ENCODE results near the gene TRAPPC2B. TPM values are rescaled to one million over a fixed set of nuclear protein-coding genes. Genes with fewer than 3 reads are reported as not detected.

TRAPPC2B gene
- total and polyA plus RNA-seq, 2 of the 13 experiments (the other 11 are each of a cell fraction or from before 2014, with no cell fraction given), result 13.3 to 17.7 TPM

DNA sequence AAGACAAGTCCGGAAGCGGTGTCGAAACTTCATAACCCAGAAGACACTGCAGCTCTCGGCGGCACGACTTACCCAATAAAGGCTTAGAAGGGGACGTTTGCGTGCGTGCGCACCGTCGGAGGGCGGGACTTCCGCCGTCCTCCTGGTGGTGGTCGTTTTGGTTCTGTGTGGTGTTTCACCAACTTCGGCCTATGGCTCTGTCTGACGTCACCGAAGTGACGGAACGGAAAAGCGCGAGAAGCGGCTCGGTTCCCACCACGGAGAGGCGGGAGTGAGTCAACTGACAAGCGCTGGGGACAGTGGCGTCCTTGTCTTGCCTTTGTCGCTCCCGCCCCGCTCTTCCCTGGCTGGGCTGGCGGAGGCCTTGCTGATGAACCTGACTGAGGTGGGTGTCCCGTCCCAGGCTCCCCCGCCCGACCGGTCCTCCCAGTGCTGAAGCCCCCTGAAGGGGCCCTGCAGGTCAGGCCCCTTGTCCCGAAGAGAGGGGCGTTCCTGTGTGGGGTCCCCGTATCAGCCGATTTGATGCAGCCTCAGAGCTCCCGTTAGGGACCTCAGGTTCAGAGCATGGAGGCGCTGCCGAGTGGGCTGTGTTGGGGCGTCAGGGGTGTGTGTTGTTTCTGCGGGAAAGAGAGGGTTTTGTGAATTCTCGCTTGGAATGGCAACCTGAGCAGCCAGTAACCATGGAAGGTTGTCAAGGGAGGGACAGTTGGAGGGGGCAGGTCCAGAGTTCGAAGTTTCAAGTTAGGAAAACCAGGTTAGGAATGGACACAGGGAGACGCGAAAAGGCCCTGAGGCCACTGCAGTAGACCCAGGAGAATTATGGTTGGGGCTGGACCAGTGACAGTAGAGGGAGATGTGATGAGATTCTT is 26.6 kb downstream of the TRAPPC2B start, which contains the start of gene ZNF548 (continued):
- TF ChIP-seq, protein P1, sequence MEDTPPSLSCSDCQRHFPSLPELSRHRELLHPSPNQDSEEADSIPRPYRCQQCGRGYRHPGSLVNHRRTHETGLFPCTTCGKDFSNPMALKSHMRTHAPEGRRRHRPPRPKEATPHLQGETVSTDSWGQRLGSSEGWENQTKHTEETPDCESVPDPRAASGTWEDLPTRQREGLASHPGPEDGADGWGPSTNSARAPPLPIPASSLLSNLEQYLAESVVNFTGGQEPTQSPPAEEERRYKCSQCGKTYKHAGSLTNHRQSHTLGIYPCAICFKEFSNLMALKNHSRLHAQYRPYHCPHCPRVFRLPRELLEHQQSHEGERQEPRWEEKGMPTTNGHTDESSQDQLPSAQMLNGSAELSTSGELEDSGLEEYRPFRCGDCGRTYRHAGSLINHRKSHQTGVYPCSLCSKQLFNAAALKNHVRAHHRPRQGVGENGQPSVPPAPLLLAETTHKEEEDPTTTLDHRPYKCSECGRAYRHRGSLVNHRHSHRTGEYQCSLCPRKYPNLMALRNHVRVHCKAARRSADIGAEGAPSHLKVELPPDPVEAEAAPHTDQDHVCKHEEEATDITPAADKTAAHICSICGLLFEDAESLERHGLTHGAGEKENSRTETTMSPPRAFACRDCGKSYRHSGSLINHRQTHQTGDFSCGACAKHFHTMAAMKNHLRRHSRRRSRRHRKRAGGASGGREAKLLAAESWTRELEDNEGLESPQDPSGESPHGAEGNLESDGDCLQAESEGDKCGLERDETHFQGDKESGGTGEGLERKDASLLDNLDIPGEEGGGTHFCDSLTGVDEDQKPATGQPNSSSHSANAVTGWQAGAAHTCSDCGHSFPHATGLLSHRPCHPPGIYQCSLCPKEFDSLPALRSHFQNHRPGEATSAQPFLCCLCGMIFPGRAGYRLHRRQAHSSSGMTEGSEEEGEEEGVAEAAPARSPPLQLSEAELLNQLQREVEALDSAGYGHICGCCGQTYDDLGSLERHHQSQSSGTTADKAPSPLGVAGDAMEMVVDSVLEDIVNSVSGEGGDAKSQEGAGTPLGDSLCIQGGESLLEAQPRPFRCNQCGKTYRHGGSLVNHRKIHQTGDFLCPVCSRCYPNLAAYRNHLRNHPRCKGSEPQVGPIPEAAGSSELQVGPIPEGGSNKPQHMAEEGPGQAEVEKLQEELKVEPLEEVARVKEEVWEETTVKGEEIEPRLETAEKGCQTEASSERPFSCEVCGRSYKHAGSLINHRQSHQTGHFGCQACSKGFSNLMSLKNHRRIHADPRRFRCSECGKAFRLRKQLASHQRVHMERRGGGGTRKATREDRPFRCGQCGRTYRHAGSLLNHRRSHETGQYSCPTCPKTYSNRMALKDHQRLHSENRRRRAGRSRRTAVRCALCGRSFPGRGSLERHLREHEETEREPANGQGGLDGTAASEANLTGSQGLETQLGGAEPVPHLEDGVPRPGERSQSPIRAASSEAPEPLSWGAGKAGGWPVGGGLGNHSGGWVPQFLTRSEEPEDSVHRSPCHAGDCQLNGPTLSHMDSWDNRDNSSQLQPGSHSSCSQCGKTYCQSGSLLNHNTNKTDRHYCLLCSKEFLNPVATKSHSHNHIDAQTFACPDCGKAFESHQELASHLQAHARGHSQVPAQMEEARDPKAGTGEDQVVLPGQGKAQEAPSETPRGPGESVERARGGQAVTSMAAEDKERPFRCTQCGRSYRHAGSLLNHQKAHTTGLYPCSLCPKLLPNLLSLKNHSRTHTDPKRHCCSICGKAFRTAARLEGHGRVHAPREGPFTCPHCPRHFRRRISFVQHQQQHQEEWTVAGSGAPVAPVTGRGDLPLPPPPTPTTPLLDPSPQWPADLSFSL (CRISPR knock-in tag; IDR thresholded peaks at IDR 0.05), result no peak
- TF ChIP-seq ZNF616 (CRISPR knock-in tag; IDR thresholded peaks at IDR 0.05; ENCODE audit: low read depth) (no peak), ZSCAN25 (CRISPR knock-in tag; IDR thresholded peaks at IDR 0.05) (no peak), ZNF292 (CRISPR knock-in tag; IDR thresholded peaks at IDR 0.05; ENCODE audit: borderline replicate concordance, low read depth) (peak; percentile 56; the same call in 1 of the 2 replicates), SOX5 (CRISPR knock-in tag; IDR thresholded peaks at IDR 0.05; ENCODE audit: borderline replicate concordance) (peak; percentile 10; the same call in 1 of the 2 replicates), ZKSCAN5 (CRISPR knock-in tag; IDR thresholded peaks at IDR 0.05) (no peak), ZBTB21 (CRISPR knock-in tag; IDR thresholded peaks at IDR 0.05) (peak; percentile 99), MED1 (CRISPR knock-in tag; IDR thresholded peaks at IDR 0.05) (peak; percentile 49; the same call in 1 of the 2 replicates), NCOA2 (CRISPR knock-in tag; IDR thresholded peaks at IDR 0.05) (no peak; the same call in 1 of the 2 replicates), SRF (IDR thresholded peaks at IDR 0.05; ENCODE audit: low read depth, low read length) (no peak), TCF12 (IDR thresholded peaks at IDR 0.05) (no peak), TCF12 (CRISPR knock-in tag; IDR thresholded peaks at IDR 0.05) (no peak), SUZ12 (IDR thresholded peaks at IDR 0.05; ENCODE audit: low read depth, low read length) (peak; percentile 52; the same call in 1 of the 2 replicates), PAF1 (CRISPR knock-in tag; IDR thresholded peaks at IDR 0.05) (no peak)
- TF ChIP-seq, protein P2, sequence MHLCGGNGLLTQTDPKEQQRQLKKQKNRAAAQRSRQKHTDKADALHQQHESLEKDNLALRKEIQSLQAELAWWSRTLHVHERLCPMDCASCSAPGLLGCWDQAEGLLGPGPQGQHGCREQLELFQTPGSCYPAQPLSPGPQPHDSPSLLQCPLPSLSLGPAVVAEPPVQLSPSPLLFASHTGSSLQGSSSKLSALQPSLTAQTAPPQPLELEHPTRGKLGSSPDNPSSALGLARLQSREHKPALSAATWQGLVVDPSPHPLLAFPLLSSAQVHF (CRISPR knock-in tag; IDR thresholded peaks at IDR 0.05), result no peak
- TF ChIP-seq, protein P3, sequence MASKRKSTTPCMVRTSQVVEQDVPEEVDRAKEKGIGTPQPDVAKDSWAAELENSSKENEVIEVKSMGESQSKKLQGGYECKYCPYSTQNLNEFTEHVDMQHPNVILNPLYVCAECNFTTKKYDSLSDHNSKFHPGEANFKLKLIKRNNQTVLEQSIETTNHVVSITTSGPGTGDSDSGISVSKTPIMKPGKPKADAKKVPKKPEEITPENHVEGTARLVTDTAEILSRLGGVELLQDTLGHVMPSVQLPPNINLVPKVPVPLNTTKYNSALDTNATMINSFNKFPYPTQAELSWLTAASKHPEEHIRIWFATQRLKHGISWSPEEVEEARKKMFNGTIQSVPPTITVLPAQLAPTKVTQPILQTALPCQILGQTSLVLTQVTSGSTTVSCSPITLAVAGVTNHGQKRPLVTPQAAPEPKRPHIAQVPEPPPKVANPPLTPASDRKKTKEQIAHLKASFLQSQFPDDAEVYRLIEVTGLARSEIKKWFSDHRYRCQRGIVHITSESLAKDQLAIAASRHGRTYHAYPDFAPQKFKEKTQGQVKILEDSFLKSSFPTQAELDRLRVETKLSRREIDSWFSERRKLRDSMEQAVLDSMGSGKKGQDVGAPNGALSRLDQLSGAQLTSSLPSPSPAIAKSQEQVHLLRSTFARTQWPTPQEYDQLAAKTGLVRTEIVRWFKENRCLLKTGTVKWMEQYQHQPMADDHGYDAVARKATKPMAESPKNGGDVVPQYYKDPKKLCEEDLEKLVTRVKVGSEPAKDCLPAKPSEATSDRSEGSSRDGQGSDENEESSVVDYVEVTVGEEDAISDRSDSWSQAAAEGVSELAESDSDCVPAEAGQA (IDR thresholded peaks at IDR 0.05; ENCODE audit: low read depth), result peak; percentile 97
- TF ChIP-seq, protein P3 (CRISPR knock-in tag; IDR thresholded peaks at IDR 0.05; ENCODE audit: borderline replicate concordance), result no peak
